Activated B cell treated with CpG ODN at 0.5 μM for 24 hours (primary cell): Measurements from ENCODE around the gene SNX3. TPM values are rescaled to one million over a fixed set of nuclear protein-coding genes. Genes with fewer than 3 reads are reported as not detected.

Experiments
- ATAC-seq: fragments of 200-7000 bp; cut with Tn5 transposase; one replicate; pipeline ENCODE4 v1.10.0; 2021; ENCODE audit warnings: low read depth, mild to moderate bottlenecking, moderate library complexity
- CTCF ChIA-PET: fragments of 350-600 bp; sonication (Branson Sonifier 250); formaldehyde crosslinking; loops from one replicate; lab custom pipeline; 2021; ENCODE audit warnings: antibody characterized with exemption; lab: Charles Lee
- POLR2A ChIA-PET: fragments of 350-600 bp; sonication (Branson Sonifier 250); formaldehyde crosslinking; loops from one replicate; lab custom pipeline; 2021; ENCODE audit warnings: antibody characterized with exemption; lab: Charles Lee
- DNase-seq: peaks from one replicate; pipeline ENCODE4 v3.0.0; 2022
- H3K27ac Mint-ChIP-seq: one replicate; pipeline ENCODE4 v1.8.0; 2020; ENCODE audit warnings: mixed read lengths
- H3K27me3 Mint-ChIP-seq: one replicate; pipeline ENCODE4 v1.8.0; 2021; ENCODE audit warnings: mixed read lengths
- H3K36me3 Mint-ChIP-seq: one replicate; pipeline ENCODE4 v1.8.0; 2021; ENCODE audit warnings: low read depth, mixed read lengths
- H3K4me1 Mint-ChIP-seq: one replicate; pipeline ENCODE4 v1.8.0; 2021; ENCODE audit warnings: mixed read lengths
- H3K4me3 Mint-ChIP-seq: one replicate; pipeline ENCODE4 v1.8.0; 2020; ENCODE audit warnings: mild to moderate bottlenecking, mixed read lengths
- H3K9me3 Mint-ChIP-seq: one replicate; pipeline ENCODE4 v1.8.0; 2020; ENCODE audit warnings: mixed read lengths
- intact Hi-C: fragments of 100-400 bp; cut with micrococcal nuclease; formaldehyde crosslinking; loops from one replicate; pipeline ENCODE4 v1.15.1; 2024
- total RNA-seq: library from RNA; stranded (reverse); gene quantifications from 2 replicates; pipeline ENCODE4 v1.2.3, GENCODE V29; 2022
- TF ChIP-seq, protein P1 (sequence below): fragments of 200-600 bp; IDR thresholded peaks from one replicate; pipeline ENCODE4 v1.8.0; 2022; ENCODE audit warnings: antibody characterized with exemption, mild to moderate bottlenecking

The SNX3 gene
- total RNA-seq, 1 donor from 2014 or later, result 121 TPM

- H3K27ac Mint-ChIP-seq, result no peak overlapping the region
- ATAC-seq, result no peak
These were observed 30.3 kb upstream of the SNX3 start for GRCh38 chr6:108291091-108291490.

GRCh38 chr6:108288742-108289141 lies 27.9 kb upstream of the SNX3 start:
- Mint-ChIP-seq H3K4me1 (peaks cover 9% of the 10 kb centered on the region), H3K27me3 (no peaks in the 10 kb centered on the region), H3K4me3 (no peak overlapping the region), H3K36me3 (no peaks in the 10 kb centered on the region), H3K27ac (no peak overlapping the region), H3K9me3 (no peaks in the 10 kb centered on the region)
- no peak for DNase-seq
- intact Hi-C loops, result no loop called here
- POLR2A ChIA-PET, result interaction anchor here (1.0 to 1.8 kb wide), 2 partner anchors 9 to 28 kb away, joined by 3 to 6 read pairs; partner anchors contain the start of gene SNX3
- TF ChIP-seq, protein P1, sequence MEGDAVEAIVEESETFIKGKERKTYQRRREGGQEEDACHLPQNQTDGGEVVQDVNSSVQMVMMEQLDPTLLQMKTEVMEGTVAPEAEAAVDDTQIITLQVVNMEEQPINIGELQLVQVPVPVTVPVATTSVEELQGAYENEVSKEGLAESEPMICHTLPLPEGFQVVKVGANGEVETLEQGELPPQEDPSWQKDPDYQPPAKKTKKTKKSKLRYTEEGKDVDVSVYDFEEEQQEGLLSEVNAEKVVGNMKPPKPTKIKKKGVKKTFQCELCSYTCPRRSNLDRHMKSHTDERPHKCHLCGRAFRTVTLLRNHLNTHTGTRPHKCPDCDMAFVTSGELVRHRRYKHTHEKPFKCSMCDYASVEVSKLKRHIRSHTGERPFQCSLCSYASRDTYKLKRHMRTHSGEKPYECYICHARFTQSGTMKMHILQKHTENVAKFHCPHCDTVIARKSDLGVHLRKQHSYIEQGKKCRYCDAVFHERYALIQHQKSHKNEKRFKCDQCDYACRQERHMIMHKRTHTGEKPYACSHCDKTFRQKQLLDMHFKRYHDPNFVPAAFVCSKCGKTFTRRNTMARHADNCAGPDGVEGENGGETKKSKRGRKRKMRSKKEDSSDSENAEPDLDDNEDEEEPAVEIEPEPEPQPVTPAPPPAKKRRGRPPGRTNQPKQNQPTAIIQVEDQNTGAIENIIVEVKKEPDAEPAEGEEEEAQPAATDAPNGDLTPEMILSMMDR, result no peak
- no peak for ATAC-seq
- CTCF ChIA-PET, result no interaction called here

More at GRCh38 chr6:108291091-108291490, 30.3 kb upstream of the SNX3 start:
- H3K4me3 Mint-ChIP-seq, result no peak overlapping the region
- TF ChIP-seq, protein P1, result no peak
- intact Hi-C loops, result loop anchor here (10.0 kb wide), 2 partner anchors 804 to 1094 kb away; partner anchors contain the start of genes CD164, CEP57L1 and SESN1
- ChIA-PET CTCF (no interaction called here), POLR2A (interaction anchor here (2.6 kb wide), 1 partner anchor 30 kb away, joined by 9 read pairs; the partner anchor contains the start of gene SNX3)
- no peaks in the 10 kb centered on the region for H3K27me3 Mint-ChIP-seq
- no peaks in the 10 kb centered on the region for H3K9me3 Mint-ChIP-seq
- DNase-seq, result no peak
- peaks cover 23% of the 10 kb centered on the region for H3K4me1 Mint-ChIP-seq
- H3K36me3 Mint-ChIP-seq, result peaks cover 9% of the 10 kb centered on the region

- ATAC-seq, result no peak
- Mint-ChIP-seq H3K36me3 (no peaks in the 10 kb centered on the region), H3K27ac (no peak overlapping the region), H3K4me3 (no peak overlapping the region), H3K9me3 (no peaks in the 10 kb centered on the region), H3K27me3 (no peaks in the 10 kb centered on the region), H3K4me1 (peaks cover 8% of the 10 kb centered on the region)
- intact Hi-C loops, result no loop called here
- ChIA-PET POLR2A (no interaction called here), CTCF (no interaction called here)
- DNase-seq, result no peak
- TF ChIP-seq, protein P1, result no peak
These were observed 26.5 kb upstream of the SNX3 start for GRCh38 chr6:108287373-108287772.

- POLR2A ChIA-PET, result interaction anchor here (0.6 to 2.1 kb wide), 2 partner anchors 8 to 214 kb away, joined by 4 to 11 read pairs; partner anchors contain the start of gene AFG1L
- Mint-ChIP-seq H3K4me1 (peaks cover 8% of the 10 kb centered on the region), H3K27ac (no peak overlapping the region), H3K36me3 (no peaks in the 10 kb centered on the region), H3K9me3 (no peaks in the 10 kb centered on the region), H3K4me3 (no peak overlapping the region), H3K27me3 (no peaks in the 10 kb centered on the region)
- TF ChIP-seq, protein P1, result no peak
- intact Hi-C loops, result no loop called here
- DNase-seq (no peak), ATAC-seq (no peak)
- CTCF ChIA-PET, result no interaction called here
These were observed 25.5 kb upstream of the SNX3 start for GRCh38 chr6:108286366-108286765.

- ATAC-seq (no peak), DNase-seq (no peak)
- intact Hi-C loops, result no loop called here
- peaks cover 10% of the 10 kb centered on the region for H3K4me1 Mint-ChIP-seq
- POLR2A ChIA-PET, result interaction anchor here (0.6 to 2.1 kb wide), 3 partner anchors 8 to 24 kb away, joined by 3 to 11 read pairs (median 11); partner anchors contain the start of genes AFG1L and SNX3
- no peaks in the 10 kb centered on the region for H3K27me3 Mint-ChIP-seq
- H3K36me3 Mint-ChIP-seq, result no peaks in the 10 kb centered on the region
- H3K9me3 Mint-ChIP-seq, result no peaks in the 10 kb centered on the region
- no peak overlapping the region for H3K27ac Mint-ChIP-seq
- TF ChIP-seq, protein P1, result no peak
- CTCF ChIA-PET, result no interaction called here
- H3K4me3 Mint-ChIP-seq, result no peak overlapping the region
These were observed 24.5 kb upstream of the SNX3 start for GRCh38 chr6:108285381-108285780.
